ENCODE data around the gene LLPH. TPM values are rescaled to one million over a fixed set of nuclear protein-coding genes. Genes with fewer than 3 reads are reported as not detected.

Gene LLPH
- total and polyA plus RNA-seq, 2 of the 13 experiments (the other 11 are each of a cell fraction or from before 2014, with no cell fraction given), result 4.2 to 25.6 TPM

- TF ChIP-seq SKIL (CRISPR knock-in tag; IDR thresholded peaks at IDR 0.05; ENCODE audit: borderline replicate concordance) (0 out of 2 replicates have a peak, but pooled peaks have one; percentile 27), ARID3A (IDR thresholded peaks at IDR 0.05; ENCODE audit: low read depth, low read length) (no peak), HBP1 (CRISPR knock-in tag; IDR thresholded peaks at IDR 0.05; ENCODE audit: low read depth) (no peak; the same call in 1 of the 2 replicates), ZNF780A (CRISPR knock-in tag; IDR thresholded peaks at IDR 0.05) (peak; percentile 58), RORA (CRISPR knock-in tag; IDR thresholded peaks at IDR 0.05) (no peak), MXD4 (CRISPR knock-in tag; IDR thresholded peaks at IDR 0.05) (no peak; the same call in 1 of the 2 replicates), ZNF33B (CRISPR knock-in tag; IDR thresholded peaks at IDR 0.05) (no peak), HOXA3 (CRISPR knock-in tag; IDR thresholded peaks at IDR 0.05) (peak; percentile 80), BCLAF1 (IDR thresholded peaks at IDR 0.05) (no peak), THRA (CRISPR knock-in tag; IDR thresholded peaks at IDR 0.05; ENCODE audit: borderline replicate concordance) (peak; percentile 29; the same call in 1 of the 2 replicates), STAT5B (CRISPR knock-in tag; IDR thresholded peaks at IDR 0.05) (0 out of 2 replicates have a peak, but pooled peaks have one; percentile 5), ARNT2 (CRISPR knock-in tag; IDR thresholded peaks at IDR 0.05; ENCODE audit: low read depth) (peak; percentile 77), ZNF576 (CRISPR knock-in tag; IDR thresholded peaks at IDR 0.05) (peak; percentile 71; the same call in 1 of the 2 replicates), E2F5 (CRISPR knock-in tag; conservative IDR thresholded peaks at IDR 0.05) (no peak), ZNF44 (CRISPR knock-in tag; IDR thresholded peaks at IDR 0.05) (peak; percentile 31; the same call in 1 of the 2 replicates)
Observed at GRCh38 chr12:66169221-66170170, 38.9 kb upstream of the LLPH start, which contains the start of gene TMBIM4 (continued).
